MCF 10A (cell line): Measurements from ENCODE around the gene PTTG1. TPM values are rescaled to one million over a fixed set of nuclear protein-coding genes. Genes with fewer than 3 reads are reported as not detected.
A peak's percentile ranks its signal among the peaks of the same experiment; 100 is the strongest.

ENCODE experiments used
- BruUV-seq: library from RNA; stranded (reverse); fragments of 400-500 nt; replicated peaks from 2 replicates; lab custom pipeline; 2021; lab: Mats Ljungman, UMichigan
- CTCF ChIA-PET: fragments of 300-600 bp; sonication (Branson Sonifier 250); formaldehyde crosslinking; extraction: SDS; loops from one replicate; lab custom pipeline; 2021; ENCODE audit warnings: antibody characterized with exemption, inconsistent platforms; lab: Yijun Ruan, JAX
- POLR2A ChIA-PET: fragments of 300-600, 350-650 bp; sonication (Branson Sonifier 250); formaldehyde crosslinking; extraction: SDS; loops from one replicate; lab custom pipeline; 2020; ENCODE audit warnings: antibody characterized with exemption, inconsistent platforms; lab: Yijun Ruan, JAX
- DNase-seq: peaks from one replicate; pipeline ENCODE4 v3.0.0-alpha.2; 2018; ENCODE audit not compliant: unreplicated experiment
- H3K27ac Mint-ChIP-seq: one replicate; pipeline ENCODE4 v1.8.0; 2022; ENCODE audit warnings: mild to moderate bottlenecking, low read depth, mixed read lengths; ENCODE audit not compliant: unreplicated experiment
- H3K27me3 Mint-ChIP-seq: one replicate; pipeline ENCODE4 v1.8.0; 2022; ENCODE audit warnings: mixed read lengths; ENCODE audit not compliant: insufficient read depth, unreplicated experiment
- H3K36me3 Mint-ChIP-seq: one replicate; pipeline ENCODE4 v1.8.0; 2022; ENCODE audit warnings: mild to moderate bottlenecking, moderate library complexity, mixed read lengths; ENCODE audit not compliant: insufficient read depth, unreplicated experiment
- H3K4me1 Mint-ChIP-seq: one replicate; pipeline ENCODE4 v1.8.0; 2022; ENCODE audit warnings: mixed read lengths; ENCODE audit not compliant: insufficient read depth, unreplicated experiment
- H3K4me3 Mint-ChIP-seq: one replicate; pipeline ENCODE4 v1.8.0; 2022; ENCODE audit warnings: mild to moderate bottlenecking, moderate library complexity, mixed read lengths; ENCODE audit not compliant: unreplicated experiment
- H3K9me3 Mint-ChIP-seq: one replicate; pipeline ENCODE4 v1.8.0; 2022; ENCODE audit warnings: mixed read lengths; ENCODE audit not compliant: unreplicated experiment
- intact Hi-C: fragments of 100-400 bp; cut with micrococcal nuclease; formaldehyde crosslinking; loops from 2 replicates; pipeline ENCODE4 v1.14.1; 2022
- total RNA-seq: library from RNA; stranded (reverse); gene quantifications from 2 replicates; pipeline ENCODE4 v1.2.3, GENCODE V29; 2022
- TF ChIP-seq, protein P1 (sequence below): fragments of 200-600 bp; IDR thresholded peaks from one replicate; pipeline ENCODE4 v1.8.0; 2022; ENCODE audit warnings: antibody characterized with exemption, mild to moderate bottlenecking; ENCODE audit not compliant: unreplicated experiment

The PTTG1 gene
- total RNA-seq, 1 experiment from 2014 or later = 119 TPM

- Mint-ChIP-seq H3K9me3 (peaks cover under 1% of the 10 kb centered on the region), H3K27ac (peak overlapping the region; percentile 86), H3K27me3 (no peaks in the 10 kb centered on the region), H3K36me3 (peaks cover 19% of the 10 kb centered on the region), H3K4me3 (peak overlapping the region; percentile 78), H3K4me1 (peaks cover 47% of the 10 kb centered on the region)
- CTCF ChIA-PET = interaction anchor here (14.2 kb wide), 1 partner anchor 17 kb away, joined by 197 read pairs; no protein-coding TSS in a partner anchor
- intact Hi-C loops = loop anchor here (5.0 kb wide), 1 partner anchor 414 kb away; no protein-coding TSS in a partner anchor
- TF ChIP-seq, protein P1, sequence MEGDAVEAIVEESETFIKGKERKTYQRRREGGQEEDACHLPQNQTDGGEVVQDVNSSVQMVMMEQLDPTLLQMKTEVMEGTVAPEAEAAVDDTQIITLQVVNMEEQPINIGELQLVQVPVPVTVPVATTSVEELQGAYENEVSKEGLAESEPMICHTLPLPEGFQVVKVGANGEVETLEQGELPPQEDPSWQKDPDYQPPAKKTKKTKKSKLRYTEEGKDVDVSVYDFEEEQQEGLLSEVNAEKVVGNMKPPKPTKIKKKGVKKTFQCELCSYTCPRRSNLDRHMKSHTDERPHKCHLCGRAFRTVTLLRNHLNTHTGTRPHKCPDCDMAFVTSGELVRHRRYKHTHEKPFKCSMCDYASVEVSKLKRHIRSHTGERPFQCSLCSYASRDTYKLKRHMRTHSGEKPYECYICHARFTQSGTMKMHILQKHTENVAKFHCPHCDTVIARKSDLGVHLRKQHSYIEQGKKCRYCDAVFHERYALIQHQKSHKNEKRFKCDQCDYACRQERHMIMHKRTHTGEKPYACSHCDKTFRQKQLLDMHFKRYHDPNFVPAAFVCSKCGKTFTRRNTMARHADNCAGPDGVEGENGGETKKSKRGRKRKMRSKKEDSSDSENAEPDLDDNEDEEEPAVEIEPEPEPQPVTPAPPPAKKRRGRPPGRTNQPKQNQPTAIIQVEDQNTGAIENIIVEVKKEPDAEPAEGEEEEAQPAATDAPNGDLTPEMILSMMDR = no peak
- no TSS peak for BruUV-seq
- POLR2A ChIA-PET = interaction anchor here (1.0 to 10.5 kb wide), 7 partner anchors 10 to 414 kb away, joined by 3 to 272 read pairs (median 5); partner anchors contain the start of genes FAM200C and TTC1
- DNase-seq = peak; percentile 77
Observed at GRCh38 chr5:160423099-160423498, 1.4 kb downstream of the PTTG1 start.

GRCh38 chr5:160427607-160428006 is 6.0 kb downstream of the PTTG1 start:
- H3K9me3 Mint-ChIP-seq = no peaks in the 10 kb centered on the region
- DNase-seq = no peak
- H3K27ac Mint-ChIP-seq = no peak overlapping the region
- no peak overlapping the region for H3K4me3 Mint-ChIP-seq
- BruUV-seq = no TSS peak
- TF ChIP-seq, protein P1 = no peak
- H3K27me3 Mint-ChIP-seq = no peaks in the 10 kb centered on the region
- ChIA-PET POLR2A (interaction anchor here (0.6 to 3.9 kb wide), 2 partner anchors 9 to 136 kb away, joined by 3 to 22 read pairs; partner anchors contain the start of gene SLU7), CTCF (interaction anchor here (0.6 to 14.2 kb wide), 3 partner anchors 9 to 357 kb away, joined by 3 to 197 read pairs (median 3); no protein-coding TSS in a partner anchor)
- peaks cover 33% of the 10 kb centered on the region for H3K36me3 Mint-ChIP-seq
- peaks cover 31% of the 10 kb centered on the region for H3K4me1 Mint-ChIP-seq
- intact Hi-C loops = no loop called here

- intact Hi-C loops = loop anchor here (10.0 kb wide), 2 partner anchors 533 to 1113 kb away; partner anchors contain the start of gene GABRB2
- Mint-ChIP-seq H3K27ac (no peak overlapping the region), H3K36me3 (peaks cover 26% of the 10 kb centered on the region), H3K9me3 (no peaks in the 10 kb centered on the region), H3K4me1 (peaks cover 12% of the 10 kb centered on the region), H3K4me3 (no peak overlapping the region), H3K27me3 (peaks cover 13% of the 10 kb centered on the region)
- POLR2A ChIA-PET = interaction anchor here (0.6 kb wide), 1 partner anchor 15 kb away, joined by 5 read pairs; no protein-coding TSS in a partner anchor
- no TSS peak for BruUV-seq
- CTCF ChIA-PET = interaction anchor here (14.2 kb wide), 1 partner anchor 8 kb away, joined by 197 read pairs; no protein-coding TSS in a partner anchor
- DNase-seq = no peak
- TF ChIP-seq, protein P1 = no peak
Observed at GRCh38 chr5:160432196-160432595, 10.5 kb downstream of the PTTG1 start.

DNA sequence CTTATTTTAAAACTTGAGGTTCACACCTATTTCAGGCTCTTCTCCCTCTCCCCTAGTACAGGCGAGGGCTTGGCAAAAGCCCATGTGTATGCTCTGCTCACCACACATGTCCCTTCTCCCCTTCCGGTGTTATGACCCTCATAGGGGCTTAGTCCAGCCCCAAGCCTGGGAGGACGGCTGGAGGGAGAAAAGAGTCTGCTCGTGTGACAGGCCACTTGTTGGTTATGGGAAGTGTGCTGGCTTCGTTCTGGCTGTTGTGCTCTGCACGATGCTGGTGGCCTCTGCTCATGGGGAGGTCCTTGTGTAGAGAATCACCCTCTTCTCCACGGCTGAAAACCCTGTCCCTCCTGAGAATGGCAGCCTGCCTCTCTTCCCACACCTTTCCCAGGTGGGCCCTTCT is 11.1 kb downstream of the PTTG1 start:
- H3K4me1 Mint-ChIP-seq = peaks cover 12% of the 10 kb centered on the region
- peaks cover 22% of the 10 kb centered on the region for H3K36me3 Mint-ChIP-seq
- intact Hi-C loops = loop anchor here (10.0 kb wide), 2 partner anchors 532 to 1112 kb away; partner anchors contain the start of gene GABRB2
- DNase-seq = no peak
- no TSS peak for BruUV-seq
- no peak overlapping the region for H3K4me3 Mint-ChIP-seq
- no peak overlapping the region for H3K27ac Mint-ChIP-seq
- TF ChIP-seq, protein P1 = no peak
- no peaks in the 10 kb centered on the region for H3K9me3 Mint-ChIP-seq
- peaks cover 13% of the 10 kb centered on the region for H3K27me3 Mint-ChIP-seq
- ChIA-PET POLR2A (interaction anchor here (0.6 to 1.6 kb wide), 3 partner anchors 9 to 14 kb away, joined by 5 to 16 read pairs (median 6); partner anchors contain the start of gene PTTG1), CTCF (interaction anchor here (0.7 to 0.8 kb wide), 2 partner anchors 9 to 14 kb away, joined by 4 to 5 read pairs; partner anchors contain the start of gene SLU7)
